Astrocyte of the spinal cord (primary cell): ENCODE results near the gene CCND2.
"Not testable (repeated sequence)": the region's sequence is repeated elsewhere in the genome, so short reads cannot be mapped to it uniquely, and the experiment has no call there.

ENCODE experiments used
- DNase-seq: peaks from one replicate; pipeline ENCODE4 v3.0.0; 2011; ENCODE audit warnings: low read depth, low spot score
- H3K4me3 ChIP-seq: 2 replicates; pipeline ENCODE4 v1.5.1; 2011; ENCODE audit warnings: low read depth, mild to moderate bottlenecking, low read length, moderate library complexity
- CTCF ChIP-seq: IDR thresholded peaks from 2 replicates; pipeline ENCODE4 v1.5.1; 2012; ENCODE audit warnings: low read depth, mild to moderate bottlenecking, low read length, inconsistent platforms
- in situ Hi-C: cut with HindIII; loops from 2 replicates; pipeline ENCODE4 v1.10.0; 2017; ENCODE audit warnings: low sequenced_read_pairs

CCND2 gene

GRCh38 chr12:4238577-4238976 is 35.0 kb upstream of the CCND2 start:
- in situ Hi-C loops = no loop called here
- H3K4me3 ChIP-seq = no peak overlapping the region
- DNase-seq = no peak
- no peak for TF ChIP-seq CTCF

GRCh38 chr12:4239746-4240145 is 33.8 kb upstream of the CCND2 start:
- in situ Hi-C loops = no loop called here
- DNase-seq = no peak

GRCh38 chr12:4240161-4240783 is 33.3 kb upstream of the CCND2 start:
- no peak for TF ChIP-seq CTCF
- DNase-seq = no peak
- in situ Hi-C loops = no loop called here
- H3K4me3 ChIP-seq = no peak overlapping the region

More at GRCh38 chr12:4239746-4240145, 33.8 kb upstream of the CCND2 start:
- no peak overlapping the region for H3K4me3 ChIP-seq
- no peak for TF ChIP-seq CTCF

DNA sequence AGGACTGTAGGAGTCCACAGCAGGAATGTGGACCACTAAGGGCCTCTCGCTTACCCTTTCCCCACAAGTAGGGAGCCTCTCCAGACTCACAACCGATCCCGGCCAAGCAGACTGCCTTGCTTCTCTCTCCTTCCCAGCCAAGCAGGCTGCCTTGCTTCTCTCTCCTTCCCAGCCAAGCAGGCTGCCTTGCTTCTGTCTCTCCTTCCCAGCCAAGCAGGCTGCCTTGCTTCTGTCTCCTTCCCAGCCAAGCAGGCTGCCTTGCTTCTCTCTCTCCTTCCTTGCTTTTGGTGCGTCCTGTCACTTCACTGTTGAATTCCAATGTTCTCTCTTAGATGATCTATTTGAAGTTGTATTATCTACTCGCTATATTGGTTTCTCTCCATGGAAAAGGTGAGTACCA is 32.6 kb upstream of the CCND2 start:
- in situ Hi-C loops = no loop called here
- no peak overlapping the region for H3K4me3 ChIP-seq
- TF ChIP-seq CTCF = no peak
- DNase-seq = no peak

- TF ChIP-seq CTCF = no peak
- in situ Hi-C loops = no loop called here
- no peak overlapping the region for H3K4me3 ChIP-seq
- DNase-seq = no peak
These were observed 32.0 kb upstream of the CCND2 start for GRCh38 chr12:4241592-4241991.

DNA sequence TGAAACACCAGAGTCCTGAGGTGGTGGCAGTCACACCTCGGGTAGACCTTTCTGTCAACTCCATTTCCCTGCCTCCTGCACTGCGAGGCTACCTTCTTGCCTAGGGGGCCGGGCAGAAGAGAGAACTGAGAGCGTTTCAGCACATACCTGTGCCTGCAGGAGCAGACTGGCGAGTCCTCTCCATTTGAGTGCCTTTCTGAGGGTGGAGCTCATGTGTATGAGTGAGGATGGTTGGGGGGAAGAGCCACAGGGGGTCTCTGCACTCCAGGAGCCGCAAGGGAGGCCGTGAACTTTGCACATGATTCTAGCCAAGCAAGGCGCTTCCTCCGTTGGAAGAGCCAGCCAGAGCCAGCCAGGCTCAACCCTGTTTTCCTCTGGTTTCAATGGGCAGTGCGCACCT is 31.0 kb upstream of the CCND2 start:
- no peak for DNase-seq
- no peak overlapping the region for H3K4me3 ChIP-seq
- no peak for TF ChIP-seq CTCF
- in situ Hi-C loops = no loop called here

DNA sequence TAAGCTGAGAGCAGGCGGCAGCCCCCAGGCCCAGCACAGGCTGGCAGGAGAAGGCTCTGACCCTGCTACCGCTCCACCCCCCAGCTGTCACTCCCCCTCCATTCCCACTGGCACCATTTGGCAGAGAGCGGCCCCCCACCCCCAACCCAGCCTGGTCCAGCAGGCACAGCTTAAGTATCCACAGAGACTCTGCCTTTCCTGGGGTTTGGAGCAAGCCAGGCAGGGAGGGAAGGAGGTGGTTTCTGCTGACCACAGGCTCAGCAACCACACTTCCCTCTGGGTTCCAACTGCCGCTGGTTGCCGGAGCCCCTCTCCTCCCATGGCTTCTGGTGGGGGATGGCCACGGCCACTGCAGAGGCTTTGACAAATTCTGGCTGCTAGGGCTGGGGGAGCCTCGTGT is 30.5 kb upstream of the CCND2 start:
- DNase-seq = no peak
- no peak for TF ChIP-seq CTCF
- no peak overlapping the region for H3K4me3 ChIP-seq
- in situ Hi-C loops = no loop called here

GRCh38 chr12:4243491-4244100 is 30.0 kb upstream of the CCND2 start:
- DNase-seq, H3K4me3 ChIP-seq, in situ Hi-C loops: not testable (repeated sequence)
